Measurements from ENCODE around the gene RAB6D. TPM values are rescaled to one million over a fixed set of nuclear protein-coding genes. Genes with fewer than 3 reads are reported as not detected.
"Not testable (repeated sequence)": the region's sequence is repeated elsewhere in the genome, so short reads cannot be mapped to it uniquely, and the experiment has no call there.

Gene RAB6D
- total and polyA plus RNA-seq, 2 of the 13 experiments (the other 11 are each of a cell fraction or from before 2014, with no cell fraction given): 0.01 TPM; not detected in 1

- POLR2A ChIA-PET; H2AFZ ChIP-seq (ENCODE audit: low read length); intact Hi-C loops (cut with micrococcal nuclease; ENCODE audit: unreplicated experiment); DNase-seq (ENCODE audit: low spot score); H3K27ac ChIP-seq (ENCODE audit: extremely low read length, insufficient read depth, low read length); H4K20me1 ChIP-seq (ENCODE audit: insufficient read depth, low read length); CTCF ChIA-PET (ENCODE audit: low intra/inter-chr PET ratio, low total read pairs); ATAC-seq; H3K36me3 ChIP-seq (replicated peaks in 1 of 2; ENCODE audit: control insufficient read depth in 1 of 2, insufficient read depth in 2 of 2, low read length in 2 of 2); H3K4me3 ChIP-seq (replicated peaks in 1 of 3; ENCODE audit: insufficient read depth in 1 of 3, low read depth in 2 of 3, low read length in 3 of 3); H3K9me3 ChIP-seq (ENCODE audit: low read length); H3K4me2 ChIP-seq (ENCODE audit: low read depth, low read length); H3K4me1 ChIP-seq (ENCODE audit: insufficient read depth, low read length); H3K9ac ChIP-seq (ENCODE audit: insufficient read depth, low read depth, low read length); BruUV-seq (replicated peaks); H3K79me2 ChIP-seq (ENCODE audit: insufficient read depth, low read length); in situ Hi-C loops (cut with HindIII; ENCODE audit: extremely low pct_ligation_motif_present, low pct_unique_long_range_greater_than_20kb): not testable (repeated sequence)
- H3K27me3 ChIP-seq (ENCODE audit: control insufficient read depth in 1 of 2, insufficient read depth in 2 of 2, low read length in 2 of 2): peaks cover 3 to 24% of the 10 kb centered on the region in 2 experiments; a peak in 4 of 5 replicates
- FAIRE-seq: peak; percentile 18
- WGBS (ENCODE audit: low lambda C conversion rate): 6% methylated on average over 8 of the region's 9 CpGs
Observed at GRCh38 chr2:131391953-131392352, 28.0 kb upstream of the RAB6D start.

GRCh38 chr2:131391471-131391870 is 27.5 kb upstream of the RAB6D start:
- H3K4me1 ChIP-seq (ENCODE audit: insufficient read depth, low read length); H4K20me1 ChIP-seq (ENCODE audit: insufficient read depth, low read length); in situ Hi-C loops (cut with HindIII; ENCODE audit: extremely low pct_ligation_motif_present, low pct_unique_long_range_greater_than_20kb); CTCF ChIA-PET (ENCODE audit: low intra/inter-chr PET ratio, low total read pairs); H3K27ac ChIP-seq (ENCODE audit: extremely low read length, insufficient read depth, low read length); BruUV-seq (replicated peaks); H2AFZ ChIP-seq (ENCODE audit: low read length); POLR2A ChIA-PET; H3K36me3 ChIP-seq (replicated peaks in 1 of 2; ENCODE audit: control insufficient read depth in 1 of 2, insufficient read depth in 2 of 2, low read length in 2 of 2); H3K9ac ChIP-seq (ENCODE audit: insufficient read depth, low read depth, low read length); DNase-seq (ENCODE audit: low spot score); H3K4me3 ChIP-seq (replicated peaks in 1 of 3; ENCODE audit: insufficient read depth in 1 of 3, low read depth in 2 of 3, low read length in 3 of 3); FAIRE-seq; H3K79me2 ChIP-seq (ENCODE audit: insufficient read depth, low read length); H3K4me2 ChIP-seq (ENCODE audit: low read depth, low read length); H3K9me3 ChIP-seq (ENCODE audit: low read length); intact Hi-C loops (cut with micrococcal nuclease; ENCODE audit: unreplicated experiment); ATAC-seq: not testable (repeated sequence)
- H3K27me3 ChIP-seq (ENCODE audit: control insufficient read depth in 1 of 2, insufficient read depth in 2 of 2, low read length in 2 of 2): peaks cover 3 to 24% of the 10 kb centered on the region in 2 experiments; a peak in 4 of 5 replicates
- WGBS (ENCODE audit: low lambda C conversion rate): 7% methylated on average over 5 of the region's 11 CpGs

- CTCF ChIA-PET (ENCODE audit: low intra/inter-chr PET ratio, low total read pairs); BruUV-seq (replicated peaks); H2AFZ ChIP-seq (ENCODE audit: low read length); H3K79me2 ChIP-seq (ENCODE audit: insufficient read depth, low read length); H3K4me1 ChIP-seq (ENCODE audit: insufficient read depth, low read length); H3K36me3 ChIP-seq (replicated peaks in 1 of 2; ENCODE audit: control insufficient read depth in 1 of 2, insufficient read depth in 2 of 2, low read length in 2 of 2); H3K9me3 ChIP-seq (ENCODE audit: low read length); H3K27ac ChIP-seq (ENCODE audit: extremely low read length, insufficient read depth, low read length); H4K20me1 ChIP-seq (ENCODE audit: insufficient read depth, low read length); ATAC-seq; H3K9ac ChIP-seq (ENCODE audit: insufficient read depth, low read depth, low read length); DNase-seq (ENCODE audit: low spot score); in situ Hi-C loops (cut with HindIII; ENCODE audit: extremely low pct_ligation_motif_present, low pct_unique_long_range_greater_than_20kb); H3K4me3 ChIP-seq (replicated peaks in 1 of 3; ENCODE audit: insufficient read depth in 1 of 3, low read depth in 2 of 3, low read length in 3 of 3); FAIRE-seq; H3K4me2 ChIP-seq (ENCODE audit: low read depth, low read length); intact Hi-C loops (cut with micrococcal nuclease; ENCODE audit: unreplicated experiment); POLR2A ChIA-PET: not testable (repeated sequence)
- H3K27me3 ChIP-seq (ENCODE audit: control insufficient read depth in 1 of 2, insufficient read depth in 2 of 2, low read length in 2 of 2): peaks cover 3 to 24% of the 10 kb centered on the region in 2 experiments; a peak in 4 of 5 replicates
- 20% methylated on average over 3 of the region's 9 CpGs for WGBS (ENCODE audit: low lambda C conversion rate)
Observed at GRCh38 chr2:131390495-131391130, 26.6 kb upstream of the RAB6D start.
